ENCODE measurements around the gene SPRED1.
A peak's percentile ranks its signal among the peaks of the same experiment; 100 is the strongest.

Gene SPRED1

GRCh38 chr15:38211811-38212210 lies 40.8 kb upstream of the SPRED1 start:
- no peak overlapping the region for H3K27ac ChIP-seq
- ChIA-PET POLR2A (ENCODE audit: low non-redundant PET) (no interaction called here), CTCF (interaction anchor here (0.6 kb wide), 1 partner anchor 138 kb away, joined by 3 read pairs; no protein-coding TSS in a partner anchor)
- TF ChIP-seq, protein P1, sequence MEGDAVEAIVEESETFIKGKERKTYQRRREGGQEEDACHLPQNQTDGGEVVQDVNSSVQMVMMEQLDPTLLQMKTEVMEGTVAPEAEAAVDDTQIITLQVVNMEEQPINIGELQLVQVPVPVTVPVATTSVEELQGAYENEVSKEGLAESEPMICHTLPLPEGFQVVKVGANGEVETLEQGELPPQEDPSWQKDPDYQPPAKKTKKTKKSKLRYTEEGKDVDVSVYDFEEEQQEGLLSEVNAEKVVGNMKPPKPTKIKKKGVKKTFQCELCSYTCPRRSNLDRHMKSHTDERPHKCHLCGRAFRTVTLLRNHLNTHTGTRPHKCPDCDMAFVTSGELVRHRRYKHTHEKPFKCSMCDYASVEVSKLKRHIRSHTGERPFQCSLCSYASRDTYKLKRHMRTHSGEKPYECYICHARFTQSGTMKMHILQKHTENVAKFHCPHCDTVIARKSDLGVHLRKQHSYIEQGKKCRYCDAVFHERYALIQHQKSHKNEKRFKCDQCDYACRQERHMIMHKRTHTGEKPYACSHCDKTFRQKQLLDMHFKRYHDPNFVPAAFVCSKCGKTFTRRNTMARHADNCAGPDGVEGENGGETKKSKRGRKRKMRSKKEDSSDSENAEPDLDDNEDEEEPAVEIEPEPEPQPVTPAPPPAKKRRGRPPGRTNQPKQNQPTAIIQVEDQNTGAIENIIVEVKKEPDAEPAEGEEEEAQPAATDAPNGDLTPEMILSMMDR (conservative IDR thresholded peaks at IDR 0.05; ENCODE audit: low read depth): no peak
- no peak for DNase-seq (ENCODE audit: low spot score)

DNA sequence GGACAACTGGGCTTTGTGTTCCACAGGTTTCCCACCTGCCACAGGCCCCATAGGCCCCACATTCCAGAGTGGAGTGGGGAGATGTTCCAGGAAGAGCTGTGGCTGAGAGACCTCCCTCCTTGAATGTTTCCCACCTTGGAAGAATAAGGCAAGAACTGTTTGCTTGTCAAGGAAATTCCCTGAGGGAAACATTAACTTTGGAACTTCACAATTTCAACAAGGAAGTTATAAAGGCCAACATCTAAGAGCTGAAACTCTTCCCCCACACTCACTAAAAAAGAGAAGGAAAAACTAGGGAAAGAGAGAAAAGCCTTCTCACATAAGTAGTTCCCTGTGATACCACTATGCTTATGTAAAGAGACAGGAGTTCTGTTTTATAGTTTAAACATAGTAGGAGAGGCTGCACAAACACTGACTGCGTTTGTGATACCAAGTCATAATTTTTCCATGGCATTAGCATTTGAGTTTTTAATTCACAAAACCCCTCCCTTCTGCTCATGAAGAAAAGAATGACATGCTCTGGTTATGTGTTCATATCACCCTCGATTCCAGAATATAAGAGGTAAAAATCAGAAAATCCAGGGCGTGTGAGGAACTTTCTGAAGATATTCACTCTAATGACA lies 39.8 kb upstream of the SPRED1 start:
- H3K27ac ChIP-seq: no peak overlapping the region
- CTCF ChIA-PET: interaction anchor here (0.5 to 0.6 kb wide), 2 partner anchors 139 to 1544 kb away, joined by 3 read pairs; no protein-coding TSS in a partner anchor
- POLR2A ChIA-PET (ENCODE audit: low non-redundant PET): no interaction called here
- TF ChIP-seq, protein P1 (conservative IDR thresholded peaks at IDR 0.05; ENCODE audit: low read depth): no peak
- no peak for DNase-seq (ENCODE audit: low spot score)

GRCh38 chr15:38213356-38213755 lies 39.3 kb upstream of the SPRED1 start:
- ChIA-PET POLR2A (ENCODE audit: low non-redundant PET) (no interaction called here), CTCF (interaction anchor here (1.0 kb wide), 1 partner anchor 15 kb away, joined by 9 read pairs; no protein-coding TSS in a partner anchor)
- DNase-seq (ENCODE audit: low spot score): no peak
- H3K27ac ChIP-seq: no peak overlapping the region
- TF ChIP-seq, protein P1 (conservative IDR thresholded peaks at IDR 0.05; ENCODE audit: low read depth): no peak

GRCh38 chr15:38215707-38216106 lies 36.9 kb upstream of the SPRED1 start:
- CTCF ChIA-PET: interaction anchor here (0.8 kb wide), 1 partner anchor 12 kb away, joined by 3 read pairs; no protein-coding TSS in a partner anchor
- TF ChIP-seq, protein P1 (conservative IDR thresholded peaks at IDR 0.05; ENCODE audit: low read depth): no peak

DNA sequence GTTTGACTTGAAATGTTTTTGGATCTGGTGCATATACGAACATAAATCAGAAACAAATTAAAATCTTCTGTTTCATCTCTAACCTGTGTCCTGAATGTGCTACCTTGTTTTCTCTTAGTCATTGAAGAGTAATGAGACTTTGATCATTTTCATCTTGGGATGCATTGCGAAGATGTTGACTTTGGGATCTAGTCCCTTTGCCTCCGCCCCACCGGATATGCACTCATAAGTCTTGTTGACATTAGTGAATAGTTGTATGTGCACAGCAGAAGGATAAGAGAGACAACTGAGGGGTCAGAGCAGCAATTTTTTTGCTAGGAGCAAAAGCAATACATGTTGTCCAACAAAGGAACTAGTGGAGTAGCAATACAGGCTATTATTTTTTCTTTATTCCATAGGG lies 35.9 kb upstream of the SPRED1 start:
- ChIA-PET CTCF (interaction anchor here (0.8 kb wide), 1 partner anchor 11 kb away, joined by 3 read pairs; no protein-coding TSS in a partner anchor), POLR2A (ENCODE audit: low non-redundant PET) (no interaction called here)
- TF ChIP-seq, protein P1 (conservative IDR thresholded peaks at IDR 0.05; ENCODE audit: low read depth): no peak
- no peak overlapping the region for H3K27ac ChIP-seq
- DNase-seq (ENCODE audit: low spot score): peak; percentile 23

More at GRCh38 chr15:38215707-38216106, 36.9 kb upstream of the SPRED1 start:
- DNase-seq (ENCODE audit: low spot score): no peak
- POLR2A ChIA-PET (ENCODE audit: low non-redundant PET): no interaction called here
- H3K27ac ChIP-seq: no peak overlapping the region

DNA sequence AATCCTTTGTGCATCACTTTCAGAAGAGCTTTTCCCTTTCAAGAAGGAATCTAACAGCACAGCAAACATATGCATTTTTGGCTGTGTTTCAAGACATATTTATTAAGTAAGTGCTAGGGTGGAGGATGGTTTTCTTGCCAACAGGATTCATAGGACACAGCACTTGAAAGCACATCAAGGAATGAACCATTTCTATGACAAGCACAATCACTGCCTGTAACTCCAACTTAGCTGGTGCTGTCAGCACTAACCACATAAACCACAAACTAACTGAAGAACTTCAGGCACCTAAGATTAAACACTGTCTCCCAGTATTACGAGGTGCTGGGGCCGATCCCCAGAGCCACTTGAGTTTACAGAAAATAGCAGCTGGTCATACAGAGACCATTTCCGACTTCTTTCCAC lies 35.4 kb upstream of the SPRED1 start:
- TF ChIP-seq, protein P1 (conservative IDR thresholded peaks at IDR 0.05; ENCODE audit: low read depth): no peak
- ChIA-PET POLR2A (ENCODE audit: low non-redundant PET) (no interaction called here), CTCF (no interaction called here)
- H3K27ac ChIP-seq: peak overlapping the region; percentile 22; the same call in 1 of the 2 replicates
- peak; percentile 31 for DNase-seq (ENCODE audit: low spot score)

Data from RWPE1 (cell line).